ENCODE data around the gene AFDN. TPM values are rescaled to one million over a fixed set of nuclear protein-coding genes. Genes with fewer than 3 reads are reported as not detected.

The AFDN gene
- total and polyA plus RNA-seq, 2 donors (not counting 1 experiment from before 2014, with no cell fraction given): 21.0 to 57.1 TPM

- DNase-seq (ENCODE audit: low read depth in 2 of 2): peak; percentile 19 to 32
- H2AFZ ChIP-seq (ENCODE audit: low read length): no peak overlapping the region
- H3K4me3 ChIP-seq (replicated peaks in 1 of 4; ENCODE audit: control extremely low read depth in 1 of 4, insufficient read depth in 1 of 4, low read depth in 3 of 4, low read length in 4 of 4): no peak overlapping the region
- no peaks in the 10 kb centered on the region for H3K27me3 ChIP-seq (ENCODE audit: control insufficient read depth, insufficient read depth, low read length)
- H3K79me2 ChIP-seq (ENCODE audit: control insufficient read depth, insufficient read depth, low read length): no peaks in the 10 kb centered on the region
- no peaks in the 10 kb centered on the region for H3K9me3 ChIP-seq (ENCODE audit: control insufficient read depth, insufficient read depth, low read depth, low read length)
- H3K36me3 ChIP-seq (ENCODE audit: control insufficient read depth, insufficient read depth, low read length): no peaks in the 10 kb centered on the region
- H3K4me1 ChIP-seq (ENCODE audit: control insufficient read depth, extremely low read depth, insufficient read depth, low read length): no peaks in the 10 kb centered on the region
- H4K20me1 ChIP-seq (ENCODE audit: control insufficient read depth, extremely low read depth, insufficient read depth, low read length): no peaks in the 10 kb centered on the region
- no peak for TF ChIP-seq EZH2 (IDR thresholded peaks at IDR 0.05; ENCODE audit: low read length, missing control alignments)
- TF ChIP-seq, protein P1, sequence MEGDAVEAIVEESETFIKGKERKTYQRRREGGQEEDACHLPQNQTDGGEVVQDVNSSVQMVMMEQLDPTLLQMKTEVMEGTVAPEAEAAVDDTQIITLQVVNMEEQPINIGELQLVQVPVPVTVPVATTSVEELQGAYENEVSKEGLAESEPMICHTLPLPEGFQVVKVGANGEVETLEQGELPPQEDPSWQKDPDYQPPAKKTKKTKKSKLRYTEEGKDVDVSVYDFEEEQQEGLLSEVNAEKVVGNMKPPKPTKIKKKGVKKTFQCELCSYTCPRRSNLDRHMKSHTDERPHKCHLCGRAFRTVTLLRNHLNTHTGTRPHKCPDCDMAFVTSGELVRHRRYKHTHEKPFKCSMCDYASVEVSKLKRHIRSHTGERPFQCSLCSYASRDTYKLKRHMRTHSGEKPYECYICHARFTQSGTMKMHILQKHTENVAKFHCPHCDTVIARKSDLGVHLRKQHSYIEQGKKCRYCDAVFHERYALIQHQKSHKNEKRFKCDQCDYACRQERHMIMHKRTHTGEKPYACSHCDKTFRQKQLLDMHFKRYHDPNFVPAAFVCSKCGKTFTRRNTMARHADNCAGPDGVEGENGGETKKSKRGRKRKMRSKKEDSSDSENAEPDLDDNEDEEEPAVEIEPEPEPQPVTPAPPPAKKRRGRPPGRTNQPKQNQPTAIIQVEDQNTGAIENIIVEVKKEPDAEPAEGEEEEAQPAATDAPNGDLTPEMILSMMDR (conservative IDR thresholded peaks at IDR 0.05 in 1 of 2, IDR thresholded peaks at IDR 0.05 in 1 of 2; ENCODE audit: low read depth in 1 of 2, low read length in 2 of 2): peak in 1 of 2 donors; percentile 48
- H3K27ac ChIP-seq (ENCODE audit: insufficient read depth, low read length): no peak overlapping the region
- no peak overlapping the region for H3K4me2 ChIP-seq (ENCODE audit: extremely low read depth, insufficient read depth, low read length)
- H3K9ac ChIP-seq (ENCODE audit: insufficient read depth, low read length): no peak overlapping the region
Observed at GRCh38 chr6:167907837-167908681, 81.3 kb downstream of the AFDN start.

DNA sequence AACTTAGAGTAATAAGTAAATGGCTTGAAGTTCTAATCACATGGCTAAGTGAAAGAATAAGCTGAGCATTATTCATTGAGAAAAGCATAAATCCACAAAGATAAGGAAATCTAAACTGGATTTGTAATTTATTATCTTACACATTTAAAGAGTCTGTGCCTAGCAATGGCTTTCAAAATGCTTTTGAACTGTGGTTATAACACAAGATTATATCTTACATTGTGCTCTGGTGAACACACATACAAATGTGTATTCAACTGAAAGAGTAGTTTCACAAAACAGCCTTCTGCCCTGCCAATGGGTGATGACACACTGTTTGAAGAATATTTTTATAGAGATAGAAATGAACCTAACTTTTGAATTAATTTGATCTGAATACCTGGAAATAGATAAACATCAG is 83.3 kb downstream of the AFDN start:
- Histone ChIP-seq H3K4me2 (ENCODE audit: extremely low read depth, insufficient read depth, low read length) (no peak overlapping the region), H3K36me3 (ENCODE audit: control insufficient read depth, insufficient read depth, low read length) (no peaks in the 10 kb centered on the region)

GRCh38 chr6:167910652-167911051 is 83.9 kb downstream of the AFDN start:
- H3K4me1 ChIP-seq (ENCODE audit: control insufficient read depth, extremely low read depth, insufficient read depth, low read length): no peaks in the 10 kb centered on the region
- no peak for DNase-seq (ENCODE audit: low read depth in 2 of 2)
- H3K79me2 ChIP-seq (ENCODE audit: control insufficient read depth, insufficient read depth, low read length): no peaks in the 10 kb centered on the region
- TF ChIP-seq, protein P1 (conservative IDR thresholded peaks at IDR 0.05 in 1 of 2, IDR thresholded peaks at IDR 0.05 in 1 of 2; ENCODE audit: low read depth in 1 of 2, low read length in 2 of 2): no peak
- TF ChIP-seq EZH2 (IDR thresholded peaks at IDR 0.05; ENCODE audit: low read length, missing control alignments): no peak
- H3K27me3 ChIP-seq (ENCODE audit: control insufficient read depth, insufficient read depth, low read length): no peaks in the 10 kb centered on the region
- no peaks in the 10 kb centered on the region for H3K9me3 ChIP-seq (ENCODE audit: control insufficient read depth, insufficient read depth, low read depth, low read length)
- no peak overlapping the region for H3K4me2 ChIP-seq (ENCODE audit: extremely low read depth, insufficient read depth, low read length)
- H2AFZ ChIP-seq (ENCODE audit: low read length): no peak overlapping the region
- no peak overlapping the region for H3K27ac ChIP-seq (ENCODE audit: insufficient read depth, low read length)
- H3K4me3 ChIP-seq (replicated peaks in 1 of 4; ENCODE audit: control extremely low read depth in 1 of 4, insufficient read depth in 1 of 4, low read depth in 3 of 4, low read length in 4 of 4): no peak overlapping the region
- H3K36me3 ChIP-seq (ENCODE audit: control insufficient read depth, insufficient read depth, low read length): peaks cover 1% of the 10 kb centered on the region
- no peak overlapping the region for H3K9ac ChIP-seq (ENCODE audit: insufficient read depth, low read length)
- no peaks in the 10 kb centered on the region for H4K20me1 ChIP-seq (ENCODE audit: control insufficient read depth, extremely low read depth, insufficient read depth, low read length)

More for the DNA sequence above, 83.3 kb downstream of the AFDN start:
- H3K79me2 ChIP-seq (ENCODE audit: control insufficient read depth, insufficient read depth, low read length): no peaks in the 10 kb centered on the region
- no peaks in the 10 kb centered on the region for H3K27me3 ChIP-seq (ENCODE audit: control insufficient read depth, insufficient read depth, low read length)
- no peaks in the 10 kb centered on the region for H4K20me1 ChIP-seq (ENCODE audit: control insufficient read depth, extremely low read depth, insufficient read depth, low read length)
- TF ChIP-seq EZH2 (IDR thresholded peaks at IDR 0.05; ENCODE audit: low read length, missing control alignments): no peak
- TF ChIP-seq, protein P1 (conservative IDR thresholded peaks at IDR 0.05 in 1 of 2, IDR thresholded peaks at IDR 0.05 in 1 of 2; ENCODE audit: low read depth in 1 of 2, low read length in 2 of 2): no peak
- no peak overlapping the region for H3K4me3 ChIP-seq (replicated peaks in 1 of 4; ENCODE audit: control extremely low read depth in 1 of 4, insufficient read depth in 1 of 4, low read depth in 3 of 4, low read length in 4 of 4)
- no peak overlapping the region for H3K9ac ChIP-seq (ENCODE audit: insufficient read depth, low read length)
- H3K4me1 ChIP-seq (ENCODE audit: control insufficient read depth, extremely low read depth, insufficient read depth, low read length): no peaks in the 10 kb centered on the region
- H2AFZ ChIP-seq (ENCODE audit: low read length): no peak overlapping the region
- H3K27ac ChIP-seq (ENCODE audit: insufficient read depth, low read length): no peak overlapping the region
- DNase-seq (ENCODE audit: low read depth in 2 of 2): no peak
- no peaks in the 10 kb centered on the region for H3K9me3 ChIP-seq (ENCODE audit: control insufficient read depth, insufficient read depth, low read depth, low read length)
